Stimulated activated CD4-positive, alpha-beta T cell treated with anti-CD3 and anti-CD28 coated beads, Interleukin-1b, Interleukin-23, amount 100 ng/mL, for 24 hours (primary cell): Measurements from ENCODE around the gene MYORG.

ENCODE experiments used
- DNase-seq, 4 experiments: peaks; one replicate each; pipeline ENCODE4 v3.0.0-alpha.2; 2020; ENCODE audit warnings: low read depth in 4 of 4, low spot score in 1 of 4

Gene MYORG

GRCh38 chr9:34376596-34377403 lies at the start of gene MYORG:
MYORG (minus strand) TSS chr9:34376898; CDS start chr9:34372943, 3,955 bp downstream.
- DNase-seq, result peak; percentile 85 to 96 (median 90)

- no peak for DNase-seq
Observed at GRCh38 chr9:34419716-34420504, 43.2 kb upstream of the MYORG start.

- no peak for DNase-seq
Observed at GRCh38 chr9:34417734-34418133, 41.0 kb upstream of the MYORG start.

GRCh38 chr9:34413231-34413852 lies 36.6 kb upstream of the MYORG start:
- no peak for DNase-seq

GRCh38 chr9:34412336-34412735 lies 35.6 kb upstream of the MYORG start:
- no peak for DNase-seq

GRCh38 chr9:34409154-34409553 lies 32.5 kb upstream of the MYORG start:
- DNase-seq, result no peak

GRCh38 chr9:34408173-34408572 lies 31.5 kb upstream of the MYORG start:
- no peak for DNase-seq

GRCh38 chr9:34406219-34406618 lies 29.5 kb upstream of the MYORG start:
- no peak for DNase-seq

- DNase-seq, result no peak
Observed at GRCh38 chr9:34405719-34406118, 29.0 kb upstream of the MYORG start.

GRCh38 chr9:34403554-34404380 lies 27.1 kb upstream of the MYORG start:
- DNase-seq, result peak in 3 of 4 experiments; percentile 28 to 32 (median 30)

GRCh38 chr9:34400686-34401602 lies 24.2 kb upstream of the MYORG start:
- no peak for DNase-seq

- DNase-seq, result no peak
Observed at GRCh38 chr9:34400275-34400674, 23.6 kb upstream of the MYORG start.

GRCh38 chr9:34399729-34400128 lies 23.0 kb upstream of the MYORG start:
- no peak for DNase-seq

- DNase-seq, result no peak
Observed at GRCh38 chr9:34398875-34399274, 22.2 kb upstream of the MYORG start.

- DNase-seq, result no peak
Observed at GRCh38 chr9:34396276-34397214, 19.8 kb upstream of the MYORG start.

- DNase-seq, result no peak
Observed at GRCh38 chr9:34392511-34392910, 15.8 kb upstream of the MYORG start.

GRCh38 chr9:34387239-34387638 lies 10.5 kb upstream of the MYORG start:
- DNase-seq, result no peak

GRCh38 chr9:34386656-34387055 lies 10.0 kb upstream of the MYORG start:
- no peak for DNase-seq
